Transverse colon (tissue), 4 donors: Measurements from ENCODE around the gene KCNT2. TPM values are rescaled to one million over a fixed set of nuclear protein-coding genes. Genes with fewer than 3 reads are reported as not detected.

ENCODE experiments used
- DNase-seq: peaks from one replicate; pipeline ENCODE4 v3.0.0-alpha.2; 2019
- H3K27ac ChIP-seq, 4 donors: fragments of 200-600 bp; sonication (generic); 2 replicates each; pipeline ENCODE4 v1.5.1; 2016 to 2018; ENCODE audit warnings: inconsistent platforms in 4 of 4
- H3K27me3 ChIP-seq: fragments of 200-600 bp; sonication (generic); 2 replicates; pipeline ENCODE4 v1.5.1; 2017; ENCODE audit warnings: inconsistent platforms
- H3K36me3 ChIP-seq, 4 donors: fragments of 200-600 bp; sonication (generic); 2 replicates each; pipeline ENCODE4 v1.5.1; 2017 to 2019; ENCODE audit warnings: inconsistent platforms in 4 of 4
- H3K4me1 ChIP-seq, 4 donors: fragments of 200-600 bp; sonication (generic); 2 replicates each; pipeline ENCODE4 v1.5.1; 2017 to 2020; ENCODE audit warnings: inconsistent platforms in 4 of 4
- H3K4me3 ChIP-seq, 4 donors: fragments of 200-600 bp; sonication (generic); 1 replicate in 1 of 4; 2 replicates in 3 of 4; pipeline versions ENCODE4 v1.5.1 to v1.6.1; 2017 to 2019; ENCODE audit warnings: inconsistent platforms in 4 of 4
- H3K9me3 ChIP-seq, 2 donors: fragments of 200-600 bp; sonication (generic); 2 replicates each; pipeline ENCODE4 v1.5.1; 2017 to 2019; ENCODE audit warnings: inconsistent platforms in 2 of 2
- CTCF ChIP-seq, 5 experiments: fragments of 200-600 bp in 3 of 5; fragments of 450-650 bp in 2 of 5; sonication (generic) in 3 of 5; IDR thresholded peaks; 1 replicate in 2 of 5; 2 replicates in 3 of 5; pipeline ENCODE4 v1.5.1; 2016 to 2017; ENCODE audit warnings: antibody characterized with exemption in 5 of 5, inconsistent platforms in 3 of 5, mild to moderate bottlenecking in 2 of 5, moderate library complexity in 1 of 5
- EP300 ChIP-seq: sonication (generic); formaldehyde crosslinking; IDR thresholded peaks from one replicate; pipeline ENCODE4 v1.6.1; 2017; ENCODE audit warnings: antibody characterized with exemption, low read depth
- POLR2A ChIP-seq: fragments of 450-650 bp; IDR thresholded peaks from one replicate; pipeline ENCODE4 v1.6.1; 2016; ENCODE audit warnings: antibody characterized with exemption, mild to moderate bottlenecking, moderate library complexity
- POLR2AphosphoS5 ChIP-seq, 3 donors: sonication (generic); formaldehyde crosslinking; IDR thresholded peaks; one replicate each; pipeline ENCODE4 v1.6.1; 2016; ENCODE audit warnings: antibody characterized with exemption in 3 of 3
- WGBS, 2 donors: methylation state at CpG; one replicate each; pipeline ENCODE4 v1.1.5; 2018; ENCODE audit warnings: low coverage in 1 of 2; 5-methylcytosine and 5-hydroxymethylcytosine counted together
- in situ Hi-C, 4 donors: fragments of 200-750 bp; cut with MboI; loops; one replicate each; pipeline versions ENCODE4 v1.15.0 to v1.15.1; 2017; ENCODE audit warnings: low sequenced_read_pairs in 3 of 4, low pct_ligation_motif_present in 1 of 4, low pct_unique_long_range_greater_than_20kb in 1 of 4
- intact Hi-C: fragments of 100-400 bp; cut with DNase I; formaldehyde crosslinking; loops from one replicate; pipeline ENCODE4 v1.15.1; 2023; ENCODE audit warnings: low total_unique reads
- total RNA-seq, 4 donors: library from RNA; depleted of rRNA; stranded (reverse); fragments of >200 nt; gene quantifications; one replicate each; pipeline ENCODE4 v1.1.0, GENCODE V29; 2016

Gene KCNT2
- total RNA-seq, 4 donors from 2014 or later: 0.80 to 1.7 (median 0.96) TPM; not detected in 1

- 21 to 27% methylated on average over 5 of the region's 5 CpGs for WGBS, 2 donors
- Histone ChIP-seq H3K4me1 (peaks cover 0 to 3% (median 0%) of the 10 kb centered on the region in 4 donors), H3K27me3 (no peaks in the 10 kb centered on the region), H3K27ac (peak within 1 kb of the TSS; percentile 26 to 48 (median 44)), H3K4me3 (peak within 1 kb of the TSS in 2 of 4 donors; percentile 1 to 29), H3K9me3 (no peaks in the 10 kb centered on the region), H3K36me3 (no peaks in the 10 kb centered on the region)
- TF ChIP-seq EP300 (no peak), CTCF (IDR thresholded peaks at IDR 0.05) (no peak), POLR2A (peak; percentile 57), POLR2AphosphoS5 (IDR thresholded peaks at IDR 0.05) (peak; percentile 78 to 82 (median 79))
- intact Hi-C loops: no loop called here
- in situ Hi-C loops: loop anchor here in 2 of 4 donors (25.0 kb wide), 2 partner anchors 489 to 514 kb away; no protein-coding TSS in a partner anchor
- DNase-seq: no peak
Observed at GRCh38 chr1:196651637-196652215, 43.5 kb upstream of the KCNT2 start, which contains the start of gene CFH. Gene CFH (plus strand): TSS chr1:196652043. CDS start chr1:196652118, 75 bp downstream.

- no peaks in the 10 kb centered on the region for H3K9me3 ChIP-seq
- no peak for DNase-seq
- H3K27me3 ChIP-seq: no peaks in the 10 kb centered on the region
- H3K4me3 ChIP-seq: no peak overlapping the region
- peak overlapping the region in 3 of 4 donors; percentile 42 to 48 (median 45) for H3K27ac ChIP-seq
- 71 to 75% methylated on average over 3 of the region's 3 CpGs for whole genome bisulfite sequencing, 2 donors
- no peaks in the 10 kb centered on the region for H3K36me3 ChIP-seq
- peaks cover 0 to 3% (median 0%) of the 10 kb centered on the region in 4 donors for H3K4me1 ChIP-seq
- intact Hi-C loops: no loop called here
- no peak for TF ChIP-seq POLR2A
- TF ChIP-seq EP300: no peak
- no peak for TF ChIP-seq POLR2AphosphoS5 (IDR thresholded peaks at IDR 0.05)
- TF ChIP-seq CTCF (IDR thresholded peaks at IDR 0.05): no peak
- in situ Hi-C loops: loop anchor here in 2 of 4 donors (25.0 kb wide), 2 partner anchors 489 to 514 kb away; no protein-coding TSS in a partner anchor
Observed at GRCh38 chr1:196651079-196651478, 42.8 kb upstream of the KCNT2 start.

- WGBS, 2 donors: 20 to 87% methylated on average over 1 to 12 of the region's 12 CpGs
- H3K9me3 ChIP-seq: no peaks in the 10 kb centered on the region
Observed at GRCh38 chr1:196650403-196650802, 42.2 kb upstream of the KCNT2 start.

More at GRCh38 chr1:196650403-196650802, 42.2 kb upstream of the KCNT2 start:
- Histone ChIP-seq H3K4me3 (no peak overlapping the region), H3K27me3 (no peaks in the 10 kb centered on the region), H3K4me1 (peaks cover 0 to 3% (median 0%) of the 10 kb centered on the region in 4 donors), H3K27ac (no peak overlapping the region), H3K36me3 (no peaks in the 10 kb centered on the region)
- intact Hi-C loops: no loop called here
- TF ChIP-seq POLR2A (no peak), EP300 (no peak), CTCF (IDR thresholded peaks at IDR 0.05) (no peak), POLR2AphosphoS5 (IDR thresholded peaks at IDR 0.05) (no peak)
- in situ Hi-C loops: loop anchor here in 2 of 4 donors (25.0 kb wide), 2 partner anchors 488 to 513 kb away; no protein-coding TSS in a partner anchor
- no peak for DNase-seq
